Activated CD4-positive, alpha-beta T cell treated with anti-CD3 and anti-CD28 coated beads, Interleukin-2, amount 50 U/mL, for 48 hours (primary cell): ENCODE results near the gene METRNL.

Source experiments
- DNase-seq, 2 experiments: peaks; one replicate each; pipeline ENCODE4 v3.0.0-alpha.2; 2020

Gene METRNL

DNA sequence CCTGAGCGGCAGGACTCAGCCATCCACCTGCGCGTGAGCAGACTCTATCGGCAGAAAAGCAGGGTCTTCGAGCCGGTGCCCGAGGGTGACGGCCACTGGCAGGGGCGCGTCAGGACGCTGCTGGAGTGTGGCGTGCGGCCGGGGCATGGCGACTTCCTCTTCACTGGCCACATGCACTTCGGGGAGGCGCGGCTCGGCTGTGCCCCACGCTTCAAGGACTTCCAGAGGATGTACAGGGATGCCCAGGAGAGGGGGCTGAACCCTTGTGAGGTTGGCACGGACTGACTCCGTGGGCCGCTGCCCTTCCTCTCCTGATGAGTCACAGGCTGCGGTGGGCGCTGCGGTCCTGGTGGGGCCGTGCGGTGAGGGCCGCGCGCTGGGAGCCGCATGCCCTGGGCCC lies 14.9 kb downstream of the METRNL start:
- DNase-seq = no peak

DNA sequence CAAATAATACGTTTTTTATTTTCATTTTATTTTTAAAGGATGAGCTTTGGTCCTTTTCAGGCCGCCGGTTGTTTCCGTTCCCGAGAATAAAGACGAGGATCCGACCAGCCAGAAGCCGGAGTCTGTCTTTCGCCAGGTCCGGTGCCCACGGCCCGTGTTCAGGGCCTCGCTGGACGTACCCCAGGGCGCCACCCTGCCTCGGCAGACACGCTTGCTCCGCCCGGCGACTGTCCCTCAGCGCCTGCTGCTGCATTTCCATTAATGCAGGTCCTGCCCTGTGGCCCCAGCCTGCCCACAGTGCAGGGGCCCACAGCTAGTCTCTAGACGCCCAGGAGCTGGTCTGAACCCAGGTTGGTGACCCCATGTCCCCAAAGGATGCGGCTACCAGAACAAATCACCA lies 15.6 kb downstream of the METRNL start:
- no peak for DNase-seq

DNA sequence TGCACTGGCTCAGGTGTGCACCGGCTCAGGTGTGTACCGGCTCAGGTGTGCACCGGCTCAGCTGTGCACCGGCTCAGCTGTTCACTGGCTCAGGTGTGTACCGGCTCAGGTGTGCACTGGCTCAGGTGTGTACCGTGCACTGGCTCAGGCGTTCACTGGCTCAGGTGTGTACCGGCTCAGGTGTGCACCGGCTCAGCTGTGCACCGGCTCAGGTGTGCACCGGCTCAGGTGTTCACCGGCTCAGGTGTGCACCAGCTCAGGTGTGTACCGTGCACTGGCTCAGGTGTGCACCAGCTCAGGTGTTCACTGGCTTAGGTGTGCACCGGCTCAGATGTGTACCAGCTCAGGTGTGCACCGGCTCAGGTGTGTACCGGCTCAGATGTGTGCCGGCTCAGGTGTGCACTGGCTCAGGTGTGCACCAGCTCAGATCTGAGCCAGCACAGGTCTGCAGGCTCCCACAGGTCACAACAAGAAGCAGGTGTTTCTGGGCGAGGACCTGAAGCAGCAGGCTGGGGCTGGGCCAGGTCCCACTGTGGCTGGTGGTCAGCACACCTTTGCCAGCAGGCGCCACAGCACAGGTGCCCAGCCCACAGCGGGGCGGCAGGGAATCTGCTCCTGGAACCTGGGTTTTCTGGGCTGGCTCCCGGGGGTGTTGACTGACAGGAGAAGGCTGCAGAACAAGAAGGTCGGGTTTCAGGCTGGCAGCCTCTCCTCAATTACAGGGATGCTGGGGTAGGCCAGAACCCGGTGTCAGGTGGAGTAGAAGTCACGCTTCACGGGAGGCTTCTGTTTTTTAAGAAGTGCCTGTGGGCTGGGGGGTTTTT lies 17.2 kb downstream of the METRNL start:
- no peak for DNase-seq

GRCh38 chr17:83097831-83098230 lies 18.4 kb downstream of the METRNL start:
- DNase-seq = no peak

GRCh38 chr17:83098241-83099085 lies 19.1 kb downstream of the METRNL start:
- DNase-seq = no peak

- DNase-seq = no peak
These were observed 19.7 kb downstream of the METRNL start for GRCh38 chr17:83099086-83099555.

- no peak for DNase-seq
These were observed 20.3 kb downstream of the METRNL start for GRCh38 chr17:83099570-83100181.

DNA sequence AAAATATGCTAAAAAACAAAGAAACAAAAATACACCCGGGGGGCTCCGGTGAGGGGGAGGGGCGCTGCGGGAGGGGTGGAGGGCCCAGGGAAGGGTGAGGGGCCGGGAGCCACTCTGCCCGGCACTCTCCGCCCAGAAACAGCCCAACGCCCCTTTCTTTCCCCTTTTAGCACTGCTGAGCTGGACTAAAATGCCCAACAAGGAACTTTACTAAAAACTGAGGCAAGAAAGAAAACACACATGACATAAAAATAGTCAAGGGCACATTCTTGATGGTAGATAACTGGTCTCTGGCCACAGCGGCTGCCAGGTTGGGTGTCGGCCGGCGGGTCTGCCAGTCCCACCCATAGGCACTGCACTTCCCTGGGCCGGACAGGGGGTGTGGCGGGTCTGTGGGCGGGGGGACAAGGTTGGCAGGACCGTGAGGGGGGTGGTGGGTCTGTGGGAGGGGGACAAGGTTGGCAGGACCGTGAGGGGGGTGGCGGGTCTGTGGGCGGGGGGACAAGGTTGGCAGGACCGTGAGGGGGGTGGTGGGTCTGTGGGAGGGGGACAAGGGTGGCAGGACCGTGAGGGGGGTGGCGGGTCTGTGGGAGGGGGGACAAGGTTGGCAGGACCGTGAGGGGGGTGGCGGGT lies 20.9 kb downstream of the METRNL start:
- no peak for DNase-seq

DNA sequence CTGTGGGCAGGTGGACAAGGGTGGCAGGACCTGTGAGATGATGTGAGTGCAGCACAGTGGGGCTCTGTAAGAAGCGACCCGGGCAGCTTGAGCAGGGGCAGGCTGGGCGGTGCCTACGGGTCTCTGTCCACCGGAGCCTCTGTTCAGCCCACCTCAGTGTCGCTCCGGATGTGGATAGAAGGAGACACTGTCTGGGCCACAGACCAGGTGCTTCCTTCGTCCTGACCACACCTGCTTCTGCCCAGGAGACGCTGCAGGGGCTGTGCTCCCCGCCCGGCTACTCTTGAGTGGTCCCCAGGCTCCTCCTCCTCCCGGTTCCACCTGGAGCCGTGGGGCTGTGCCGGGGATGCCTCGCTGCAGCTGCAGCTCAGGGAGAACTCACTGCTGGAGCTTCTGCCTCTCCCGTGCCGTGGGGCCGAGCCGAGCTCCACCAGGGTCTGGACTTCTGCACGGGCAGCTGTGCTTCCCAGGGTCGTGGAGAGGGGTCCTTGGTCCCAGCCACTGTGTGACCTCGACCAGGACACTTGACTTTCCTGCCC lies 21.5 kb downstream of the METRNL start:
- DNase-seq = no peak

- no peak for DNase-seq
These were observed 22.5 kb downstream of the METRNL start for GRCh38 chr17:83101805-83102480.

DNA sequence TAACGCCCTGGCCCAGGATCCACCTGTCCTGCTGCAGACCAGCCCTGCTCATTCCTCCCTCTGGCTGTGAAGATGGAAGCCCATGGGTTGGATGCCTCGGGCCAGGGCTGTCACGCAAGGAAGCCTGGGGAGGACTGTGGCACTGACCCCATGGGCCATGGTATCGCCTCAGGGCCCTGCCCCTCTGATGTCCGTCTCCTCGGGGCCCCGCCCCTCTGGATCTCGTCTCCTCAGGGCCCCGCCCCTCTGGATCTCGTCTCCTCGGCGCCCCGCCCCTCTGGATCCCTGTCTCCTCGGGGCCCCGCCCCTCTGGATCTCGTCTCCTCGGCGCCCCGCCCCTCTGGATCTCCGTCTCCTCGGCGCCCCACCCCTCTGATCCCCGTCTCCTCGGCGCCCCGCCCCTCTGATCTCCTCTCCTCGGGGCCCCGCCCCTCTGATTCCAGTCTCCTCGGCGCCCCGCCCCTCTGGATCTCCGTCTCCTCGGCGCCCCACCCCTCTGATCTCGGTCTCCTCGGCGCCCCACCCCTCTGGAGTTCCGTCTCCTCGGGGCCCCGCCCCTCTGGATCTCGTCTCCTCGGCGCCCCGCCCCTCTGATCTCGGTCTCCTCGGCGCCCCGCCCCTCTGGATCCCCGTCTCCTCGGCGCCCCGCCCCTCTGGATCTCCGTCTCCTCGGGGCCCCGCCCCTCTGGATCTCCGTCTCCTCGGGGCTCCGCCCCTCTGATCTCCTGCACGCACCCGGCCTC lies 24.0 kb downstream of the METRNL start:
- peak; percentile 36 to 48 for DNase-seq

DNA sequence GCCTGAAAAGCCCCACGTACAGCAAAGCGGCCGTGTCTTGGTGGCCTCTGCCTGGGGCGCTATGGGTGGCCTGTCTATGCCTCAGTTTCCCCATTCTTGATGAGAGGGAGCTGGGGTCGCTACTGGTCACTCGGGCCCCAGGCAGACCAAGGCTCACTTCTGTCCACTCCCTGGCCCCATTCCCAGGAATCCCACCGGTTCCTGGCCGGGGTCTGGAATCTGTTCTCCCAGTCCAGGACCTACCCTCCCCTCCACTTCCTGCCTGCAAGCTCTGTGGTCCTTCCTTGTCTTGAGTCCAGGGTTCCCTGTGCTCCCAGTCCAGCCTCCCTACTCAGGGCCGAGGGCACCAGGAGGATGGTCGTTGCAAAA lies 24.5 kb downstream of the METRNL start:
- no peak for DNase-seq

- no peak for DNase-seq
These were observed 25.4 kb downstream of the METRNL start for GRCh38 chr17:83104577-83105505.

GRCh38 chr17:83105512-83105911 lies 26.1 kb downstream of the METRNL start:
- no peak for DNase-seq

- DNase-seq = no peak
These were observed 26.7 kb downstream of the METRNL start for GRCh38 chr17:83106056-83106588.

- DNase-seq = no peak
These were observed 27.7 kb downstream of the METRNL start for GRCh38 chr17:83106913-83107655.

DNA sequence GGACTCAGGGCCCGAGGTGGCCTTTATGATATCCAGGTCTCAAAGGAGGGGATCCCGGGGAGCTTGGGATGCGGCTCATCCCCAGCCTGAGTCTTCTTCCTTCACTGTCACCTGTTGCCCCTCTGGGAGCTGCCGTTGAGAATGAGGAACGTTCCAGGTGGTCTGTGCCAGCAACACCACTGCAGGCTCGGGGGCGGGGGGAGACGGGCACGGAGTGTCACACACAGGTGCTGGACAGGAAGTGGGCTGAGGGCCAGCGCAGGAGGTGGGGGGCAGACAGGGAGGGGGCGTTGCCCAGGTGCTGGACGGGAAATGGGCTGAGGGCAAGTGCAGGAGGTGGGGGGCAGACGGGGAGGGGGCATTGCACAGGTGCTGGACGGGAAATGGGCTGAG lies 28.2 kb downstream of the METRNL start:
- DNase-seq = no peak

DNA sequence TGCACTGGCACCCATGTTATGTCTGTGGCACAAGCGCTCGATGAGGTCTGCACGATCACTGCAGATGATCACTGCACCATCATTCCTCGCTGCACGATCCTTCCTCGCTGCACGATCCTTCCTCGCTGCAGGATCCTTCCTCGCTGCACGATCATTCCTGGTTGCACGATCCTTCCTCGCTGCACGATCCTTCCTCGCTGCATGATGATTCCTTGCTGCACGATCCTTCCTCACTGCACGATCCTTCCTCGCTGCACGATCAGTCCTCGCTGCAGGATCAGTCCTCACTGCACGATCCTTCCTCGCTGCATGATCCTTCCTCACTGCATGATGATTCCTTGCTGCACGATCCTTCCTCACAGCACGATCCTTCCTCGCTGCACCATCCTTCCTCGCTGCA lies 29.3 kb downstream of the METRNL start:
- DNase-seq = no peak

DNA sequence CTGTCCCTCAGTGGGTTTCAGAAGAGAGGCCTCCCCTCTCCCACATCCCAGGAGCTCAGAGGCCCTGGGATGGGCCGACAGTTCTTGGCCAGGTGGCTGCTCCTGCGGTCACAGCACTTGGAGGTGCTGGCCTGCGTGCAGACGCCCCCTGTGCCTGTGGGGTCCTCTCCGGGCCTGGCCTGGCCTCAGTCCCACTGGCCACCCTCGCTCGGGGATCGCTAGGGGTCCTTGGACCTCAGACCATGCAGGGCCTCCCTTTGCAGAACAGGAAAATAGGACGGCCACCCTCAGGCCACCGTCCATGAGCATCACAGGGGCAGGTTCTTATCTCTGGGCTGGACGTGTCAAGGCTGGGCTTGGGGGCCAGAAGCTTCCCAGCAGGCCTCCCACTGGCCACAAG lies 30.0 kb downstream of the METRNL start:
- DNase-seq = no peak
